Panc1 (cell line): ENCODE data around the gene EFCAB7.

ENCODE experiments used
- CTCF ChIP-seq: fragments of 450-650 bp; IDR thresholded peaks from 2 replicates; pipeline ENCODE4 v1.5.1; 2017; ENCODE audit warnings: mild to moderate bottlenecking
- POLR2AphosphoS5 ChIP-seq: IDR thresholded peaks from 2 replicates; pipeline ENCODE4 v1.6.1; 2012; ENCODE audit warnings: mild to moderate bottlenecking, low read depth, low read length, moderate library complexity
- REST ChIP-seq, 2 experiments: IDR thresholded peaks; 2 replicates each; pipeline ENCODE4 v1.6.1; 2011 to 2012; ENCODE audit warnings: low read depth in 2 of 2, control low read depth in 1 of 2, low read length in 1 of 2, mild to moderate bottlenecking in 1 of 2, moderate library complexity in 1 of 2; ENCODE audit not compliant: insufficient read depth in 1 of 2
- SIN3A ChIP-seq: IDR thresholded peaks from 2 replicates; pipeline ENCODE4 v1.6.1; 2012; ENCODE audit warnings: low read depth, mild to moderate bottlenecking, low read length, moderate library complexity, borderline replicate concordance; ENCODE audit not compliant: insufficient read depth

- TF ChIP-seq POLR2AphosphoS5: no peak
- TF ChIP-seq CTCF: no peak
- no peak for TF ChIP-seq SIN3A
- TF ChIP-seq REST (IDR thresholded peaks at IDR 0.05; ENCODE audit: insufficient read depth in 1 of 2, low read depth in 2 of 2, low read length in 1 of 2): no peak
These were observed 25.2 kb upstream of the EFCAB7 start for GRCh38 chr1:63498106-63498505.
